HepG2 (cell line): Measurements from ENCODE around the gene MMP25. TPM values are rescaled to one million over a fixed set of nuclear protein-coding genes. Genes with fewer than 3 reads are reported as not detected.

ENCODE experiments used
- ASH2L ChIP-seq: fragments of 300-600, 200-600 bp; sonication (generic); IDR thresholded peaks from 2 replicates; pipeline ENCODE4 v1.7.0; 2017; ENCODE audit warnings: low read depth, mild to moderate bottlenecking, moderate library complexity, mixed read lengths, low read length; ENCODE audit not compliant: insufficient read length
- BCL6 ChIP-seq: IDR thresholded peaks from 2 replicates; pipeline ENCODE4 v1.6.1; 2016; ENCODE audit warnings: missing genetic modification reagents, missing compliant biosample characterization
- HMG20B ChIP-seq: conservative IDR thresholded peaks from 2 replicates; pipeline ENCODE4 v1.6.1; 2016; ENCODE audit warnings: missing genetic modification reagents, missing compliant biosample characterization
- MTA1 ChIP-seq: sonication (generic); formaldehyde crosslinking; IDR thresholded peaks from 2 replicates; pipeline ENCODE4 v1.4.0; 2020; ENCODE audit warnings: missing genetic modification reagents, mild to moderate bottlenecking, borderline replicate concordance
- NR2C2 ChIP-seq: sonication (generic); formaldehyde crosslinking; IDR thresholded peaks from 2 replicates; pipeline ENCODE4 v1.4.0; 2020; ENCODE audit warnings: missing genetic modification reagents, mild to moderate bottlenecking, moderate library complexity, borderline replicate concordance
- REXO4 ChIP-seq: sonication (generic); formaldehyde crosslinking; IDR thresholded peaks from 2 replicates; pipeline ENCODE4 v1.8.0; 2022; ENCODE audit warnings: missing genetic modification reagents, mild to moderate bottlenecking, borderline replicate concordance
- SALL1 ChIP-seq: sonication (generic); formaldehyde crosslinking; IDR thresholded peaks from 2 replicates; pipeline ENCODE4 v1.8.0; 2022; ENCODE audit warnings: mild to moderate bottlenecking, missing genetic modification reagents
- SIX4 ChIP-seq: sonication (generic); formaldehyde crosslinking; IDR thresholded peaks from 2 replicates; pipeline ENCODE4 v1.4.0; 2020; ENCODE audit warnings: missing genetic modification reagents
- SMC3 ChIP-seq: IDR thresholded peaks from 2 replicates; pipeline ENCODE4 v1.6.1; 2011; ENCODE audit warnings: low read length, improper control_type of control experiment
- SRY ChIP-seq: sonication (generic); formaldehyde crosslinking; IDR thresholded peaks from 2 replicates; pipeline ENCODE4 v1.8.0; 2022; ENCODE audit warnings: mild to moderate bottlenecking, missing genetic modification reagents
- TBP ChIP-seq: sonication (generic); formaldehyde crosslinking; IDR thresholded peaks from 2 replicates; pipeline ENCODE4 v1.5.0; 2020; ENCODE audit warnings: missing genetic modification reagents
- ZBTB21 ChIP-seq: sonication (generic); formaldehyde crosslinking; IDR thresholded peaks from 2 replicates; pipeline ENCODE4 v1.4.0; 2020; ENCODE audit warnings: missing genetic modification reagents
- ZNF124 ChIP-seq: sonication (generic); formaldehyde crosslinking; IDR thresholded peaks from 2 replicates; pipeline ENCODE4 v1.4.0; 2020; ENCODE audit warnings: missing genetic modification reagents
- ZNF264 ChIP-seq: sonication (generic); formaldehyde crosslinking; IDR thresholded peaks from 2 replicates; pipeline ENCODE4 v1.4.0; 2020; ENCODE audit warnings: missing genetic modification reagents
- ZNF44 ChIP-seq: sonication (generic); formaldehyde crosslinking; IDR thresholded peaks from 2 replicates; pipeline ENCODE4 v1.5.1; 2020; ENCODE audit warnings: mild to moderate bottlenecking, missing genetic modification reagents
- ZNF510 ChIP-seq: sonication (generic); formaldehyde crosslinking; IDR thresholded peaks from 2 replicates; pipeline ENCODE4 v1.4.0; 2020; ENCODE audit warnings: low read depth, mild to moderate bottlenecking, missing genetic modification reagents
- ZSCAN12 ChIP-seq: sonication (generic); formaldehyde crosslinking; IDR thresholded peaks from 2 replicates; pipeline ENCODE4 v1.9.0; 2021; ENCODE audit warnings: mild to moderate bottlenecking, missing genetic modification reagents
- ZSCAN21 ChIP-seq: sonication (generic); formaldehyde crosslinking; IDR thresholded peaks from 2 replicates; pipeline ENCODE4 v1.8.0; 2022; ENCODE audit warnings: mild to moderate bottlenecking, missing genetic modification reagents, moderate library complexity, borderline replicate concordance
- polyA plus RNA-seq, 8 experiments: library from polyadenylated mRNA; depleted of rRNA in 3 of 8; stranded (reverse) in 7 of 8; unstranded in 1 of 8; fragments of >200 nt; fragmentation: Illumina TruSeq in 4 of 8; extraction: Trizol in 4 of 8; gene quantifications; 2 replicates each; pipeline versions ENCODE4 v1.2.1 to v1.2.3, GENCODE V29; 2011 to 2016; ENCODE audit warnings: low read depth in 4 of 8, missing spikeins in 1 of 8, mixed read lengths in 1 of 8; ENCODE audit not compliant: insufficient read depth in 1 of 8
- total RNA-seq, 5 experiments: library from RNA; depleted of rRNA; stranded (reverse); fragments of >200 nt; fragmentation: Illumina TruSeq; extraction: Trizol; gene quantifications; 2 replicates each; pipeline ENCODE4 v1.2.3, GENCODE V29; 2016; ENCODE audit warnings: low read depth in 1 of 5
- TF ChIP-seq, protein P1 (sequence below): sonication (generic); formaldehyde crosslinking; IDR thresholded peaks from 2 replicates; pipeline ENCODE4 v1.5.0; 2020; ENCODE audit warnings: missing genetic modification reagents, mild to moderate bottlenecking, borderline replicate concordance
- TF ChIP-seq, protein P2 (sequence below): sonication (generic); formaldehyde crosslinking; IDR thresholded peaks from 2 replicates; pipeline ENCODE4 v1.8.1; 2023; ENCODE audit warnings: mild to moderate bottlenecking, missing genetic modification reagents
- TF ChIP-seq, protein P3 (sequence below): IDR thresholded peaks from 2 replicates; pipeline ENCODE4 v1.6.1; 2016; ENCODE audit warnings: missing biosample characterization, missing genetic modification reagents, low read depth
- TF ChIP-seq, protein P4 (sequence below): sonication (generic); formaldehyde crosslinking; IDR thresholded peaks from 2 replicates; pipeline ENCODE4 v1.4.0; 2020; ENCODE audit warnings: missing genetic modification reagents
- TF ChIP-seq, protein P5 (sequence below): sonication (generic); formaldehyde crosslinking; IDR thresholded peaks from 2 replicates; pipeline ENCODE4 v1.8.1; 2023; ENCODE audit warnings: mild to moderate bottlenecking, missing genetic modification reagents
- TF ChIP-seq, protein P6 (sequence below): sonication (generic); formaldehyde crosslinking; IDR thresholded peaks from 2 replicates; pipeline ENCODE4 v1.5.0; 2020; ENCODE audit warnings: mild to moderate bottlenecking, missing genetic modification reagents

The MMP25 gene
- total and polyA plus RNA-seq, 2 of the 13 experiments (the other 11 are each of a cell fraction or from before 2014, with no cell fraction given), result 0.04 to 0.08 TPM

DNA sequence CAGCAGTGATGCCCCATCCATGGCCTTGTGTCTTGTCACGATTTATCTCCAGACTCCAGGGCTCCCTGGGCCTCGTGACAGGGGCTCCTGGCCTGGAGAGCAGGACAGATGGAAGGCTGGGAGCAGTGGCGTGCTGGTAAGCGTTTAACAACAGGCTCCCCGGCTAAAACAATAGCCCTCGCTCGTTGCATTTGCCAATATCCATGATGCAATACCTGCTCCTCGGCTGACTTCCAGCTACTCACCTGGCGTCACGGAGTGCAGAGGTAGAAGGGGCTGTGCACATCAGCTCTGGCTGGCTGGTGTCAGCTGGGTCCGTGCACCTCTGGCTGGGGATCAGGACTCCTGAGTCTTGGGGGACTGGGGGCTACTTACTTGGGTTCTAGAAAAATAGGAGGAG is 8.1 kb upstream of the MMP25 start (continued):
- TF ChIP-seq, protein P1, sequence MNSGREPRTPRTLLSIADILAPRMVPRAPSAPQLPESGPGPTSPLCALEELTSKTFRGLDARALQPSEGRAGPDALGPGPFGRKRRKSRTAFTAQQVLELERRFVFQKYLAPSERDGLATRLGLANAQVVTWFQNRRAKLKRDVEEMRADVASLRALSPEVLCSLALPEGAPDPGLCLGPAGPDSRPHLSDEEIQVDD (CRISPR knock-in tag), result no peak
- TF ChIP-seq NR2C2 (CRISPR knock-in tag) (no peak), ZNF264 (no peak), ZBTB21 (CRISPR knock-in tag) (peak; percentile 73), SIX4 (CRISPR knock-in tag) (no peak), ZSCAN21 (CRISPR knock-in tag) (no peak), ZNF44 (no peak), SALL1 (CRISPR knock-in tag) (no peak), TBP (no peak), ASH2L (no peak), ZNF124 (CRISPR knock-in tag) (no peak), REXO4 (no peak), SRY (no peak), BCL6 (CRISPR knock-in tag) (peak; percentile 29; the same call in 1 of the 2 replicates), SMC3 (no peak), ZSCAN12 (CRISPR knock-in tag) (no peak), MTA1 (CRISPR knock-in tag) (no peak), ZNF510 (CRISPR knock-in tag) (no peak), HMG20B (CRISPR knock-in tag) (no peak)
- TF ChIP-seq, protein P2, sequence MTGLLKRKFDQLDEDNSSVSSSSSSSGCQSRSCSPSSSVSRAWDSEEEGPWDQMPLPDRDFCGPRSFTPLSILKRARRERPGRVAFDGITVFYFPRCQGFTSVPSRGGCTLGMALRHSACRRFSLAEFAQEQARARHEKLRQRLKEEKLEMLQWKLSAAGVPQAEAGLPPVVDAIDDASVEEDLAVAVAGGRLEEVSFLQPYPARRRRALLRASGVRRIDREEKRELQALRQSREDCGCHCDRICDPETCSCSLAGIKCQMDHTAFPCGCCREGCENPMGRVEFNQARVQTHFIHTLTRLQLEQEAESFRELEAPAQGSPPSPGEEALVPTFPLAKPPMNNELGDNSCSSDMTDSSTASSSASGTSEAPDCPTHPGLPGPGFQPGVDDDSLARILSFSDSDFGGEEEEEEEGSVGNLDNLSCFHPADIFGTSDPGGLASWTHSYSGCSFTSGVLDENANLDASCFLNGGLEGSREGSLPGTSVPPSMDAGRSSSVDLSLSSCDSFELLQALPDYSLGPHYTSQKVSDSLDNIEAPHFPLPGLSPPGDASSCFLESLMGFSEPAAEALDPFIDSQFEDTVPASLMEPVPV (CRISPR knock-in tag), result no peak
- TF ChIP-seq, protein P3, sequence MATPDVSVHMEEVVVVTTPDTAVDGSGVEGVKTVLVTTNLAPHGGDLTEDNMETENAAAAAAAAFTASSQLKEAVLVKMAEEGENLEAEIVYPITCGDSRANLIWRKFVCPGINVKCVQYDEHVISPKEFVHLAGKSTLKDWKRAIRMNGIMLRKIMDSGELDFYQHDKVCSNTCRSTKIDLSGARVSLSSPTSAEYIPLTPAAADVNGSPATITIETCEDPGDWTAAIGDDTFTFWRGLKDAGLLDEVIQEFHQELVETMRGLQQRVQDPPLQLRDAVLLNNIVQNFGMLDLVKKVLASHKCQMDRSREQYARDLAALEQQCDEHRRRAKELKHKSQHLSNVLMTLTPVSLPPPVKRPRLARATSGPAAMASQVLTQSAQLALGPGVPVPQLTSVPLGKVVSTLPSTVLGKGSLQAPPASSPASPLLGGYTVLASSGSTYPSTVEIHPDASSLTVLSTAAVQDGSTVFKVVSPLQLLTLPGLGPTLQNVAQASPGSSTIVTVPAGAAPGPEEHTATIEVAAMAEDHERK (CRISPR knock-in tag), result no peak
- TF ChIP-seq, protein P4, sequence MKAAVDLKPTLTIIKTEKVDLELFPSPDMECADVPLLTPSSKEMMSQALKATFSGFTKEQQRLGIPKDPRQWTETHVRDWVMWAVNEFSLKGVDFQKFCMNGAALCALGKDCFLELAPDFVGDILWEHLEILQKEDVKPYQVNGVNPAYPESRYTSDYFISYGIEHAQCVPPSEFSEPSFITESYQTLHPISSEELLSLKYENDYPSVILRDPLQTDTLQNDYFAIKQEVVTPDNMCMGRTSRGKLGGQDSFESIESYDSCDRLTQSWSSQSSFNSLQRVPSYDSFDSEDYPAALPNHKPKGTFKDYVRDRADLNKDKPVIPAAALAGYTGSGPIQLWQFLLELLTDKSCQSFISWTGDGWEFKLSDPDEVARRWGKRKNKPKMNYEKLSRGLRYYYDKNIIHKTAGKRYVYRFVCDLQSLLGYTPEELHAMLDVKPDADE (CRISPR knock-in tag), result no peak
- TF ChIP-seq, protein P5, sequence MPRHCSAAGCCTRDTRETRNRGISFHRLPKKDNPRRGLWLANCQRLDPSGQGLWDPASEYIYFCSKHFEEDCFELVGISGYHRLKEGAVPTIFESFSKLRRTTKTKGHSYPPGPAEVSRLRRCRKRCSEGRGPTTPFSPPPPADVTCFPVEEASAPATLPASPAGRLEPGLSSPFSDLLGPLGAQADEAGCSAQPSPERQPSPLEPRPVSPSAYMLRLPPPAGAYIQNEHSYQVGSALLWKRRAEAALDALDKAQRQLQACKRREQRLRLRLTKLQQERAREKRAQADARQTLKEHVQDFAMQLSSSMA, result no peak
- TF ChIP-seq, protein P6, sequence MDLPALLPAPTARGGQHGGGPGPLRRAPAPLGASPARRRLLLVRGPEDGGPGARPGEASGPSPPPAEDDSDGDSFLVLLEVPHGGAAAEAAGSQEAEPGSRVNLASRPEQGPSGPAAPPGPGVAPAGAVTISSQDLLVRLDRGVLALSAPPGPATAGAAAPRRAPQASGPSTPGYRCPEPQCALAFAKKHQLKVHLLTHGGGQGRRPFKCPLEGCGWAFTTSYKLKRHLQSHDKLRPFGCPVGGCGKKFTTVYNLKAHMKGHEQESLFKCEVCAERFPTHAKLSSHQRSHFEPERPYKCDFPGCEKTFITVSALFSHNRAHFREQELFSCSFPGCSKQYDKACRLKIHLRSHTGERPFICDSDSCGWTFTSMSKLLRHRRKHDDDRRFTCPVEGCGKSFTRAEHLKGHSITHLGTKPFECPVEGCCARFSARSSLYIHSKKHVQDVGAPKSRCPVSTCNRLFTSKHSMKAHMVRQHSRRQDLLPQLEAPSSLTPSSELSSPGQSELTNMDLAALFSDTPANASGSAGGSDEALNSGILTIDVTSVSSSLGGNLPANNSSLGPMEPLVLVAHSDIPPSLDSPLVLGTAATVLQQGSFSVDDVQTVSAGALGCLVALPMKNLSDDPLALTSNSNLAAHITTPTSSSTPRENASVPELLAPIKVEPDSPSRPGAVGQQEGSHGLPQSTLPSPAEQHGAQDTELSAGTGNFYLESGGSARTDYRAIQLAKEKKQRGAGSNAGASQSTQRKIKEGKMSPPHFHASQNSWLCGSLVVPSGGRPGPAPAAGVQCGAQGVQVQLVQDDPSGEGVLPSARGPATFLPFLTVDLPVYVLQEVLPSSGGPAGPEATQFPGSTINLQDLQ (CRISPR knock-in tag), result no peak
